Gastroesophageal sphincter (tissue), 3 donors: ENCODE data around the gene HS3ST4.

Experiments used
- EP300 ChIP-seq: sonication (generic); formaldehyde crosslinking; IDR thresholded peaks from one replicate; pipeline ENCODE4 v1.6.1; 2017; ENCODE audit warnings: antibody characterized with exemption, mild to moderate bottlenecking
- TF ChIP-seq, protein P1 (sequence below), 4 experiments: fragments of 200-600 bp in 2 of 4; fragments of 450-650 bp in 2 of 4; sonication (generic) in 1 of 4; IDR thresholded peaks; one replicate each; pipeline ENCODE4 v1.5.1; 2017 to 2019; ENCODE audit warnings: antibody characterized with exemption in 4 of 4, mild to moderate bottlenecking in 2 of 4, moderate library complexity in 2 of 4

DNA sequence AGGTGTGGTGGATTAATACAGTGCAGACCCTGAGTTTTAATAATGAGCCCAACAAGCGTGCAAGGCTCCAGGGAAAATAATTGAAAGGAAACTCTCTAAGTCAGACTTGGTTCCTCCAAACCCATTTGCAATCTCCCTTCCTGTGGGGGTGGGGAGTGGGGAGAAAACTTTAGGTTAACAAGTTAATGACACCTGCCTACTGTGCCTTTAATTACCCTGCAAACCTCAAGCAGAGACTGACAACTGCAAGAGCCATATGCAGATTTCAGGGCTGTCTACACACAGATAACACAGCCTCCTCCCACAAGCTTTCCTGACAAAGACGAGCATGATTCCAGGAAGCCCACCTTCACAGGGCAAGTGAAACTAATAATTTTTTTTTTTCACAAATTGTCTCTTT is 359.3 kb downstream of the HS3ST4 start:
- TF ChIP-seq, protein P1, sequence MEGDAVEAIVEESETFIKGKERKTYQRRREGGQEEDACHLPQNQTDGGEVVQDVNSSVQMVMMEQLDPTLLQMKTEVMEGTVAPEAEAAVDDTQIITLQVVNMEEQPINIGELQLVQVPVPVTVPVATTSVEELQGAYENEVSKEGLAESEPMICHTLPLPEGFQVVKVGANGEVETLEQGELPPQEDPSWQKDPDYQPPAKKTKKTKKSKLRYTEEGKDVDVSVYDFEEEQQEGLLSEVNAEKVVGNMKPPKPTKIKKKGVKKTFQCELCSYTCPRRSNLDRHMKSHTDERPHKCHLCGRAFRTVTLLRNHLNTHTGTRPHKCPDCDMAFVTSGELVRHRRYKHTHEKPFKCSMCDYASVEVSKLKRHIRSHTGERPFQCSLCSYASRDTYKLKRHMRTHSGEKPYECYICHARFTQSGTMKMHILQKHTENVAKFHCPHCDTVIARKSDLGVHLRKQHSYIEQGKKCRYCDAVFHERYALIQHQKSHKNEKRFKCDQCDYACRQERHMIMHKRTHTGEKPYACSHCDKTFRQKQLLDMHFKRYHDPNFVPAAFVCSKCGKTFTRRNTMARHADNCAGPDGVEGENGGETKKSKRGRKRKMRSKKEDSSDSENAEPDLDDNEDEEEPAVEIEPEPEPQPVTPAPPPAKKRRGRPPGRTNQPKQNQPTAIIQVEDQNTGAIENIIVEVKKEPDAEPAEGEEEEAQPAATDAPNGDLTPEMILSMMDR (IDR thresholded peaks at IDR 0.05) = no peak
- TF ChIP-seq EP300 = no peak
